Stimulated activated naive CD4-positive, alpha-beta T cell (primary cell): ENCODE data around the gene CLEC2L.
"Not testable (repeated sequence)": the region's sequence is repeated elsewhere in the genome, so short reads cannot be mapped to it uniquely, and the experiment has no call there.

Experiments used
- DNase-seq, 6 experiments: peaks; one replicate each; lab custom pipeline; 2025; lab: John Stamatoyannopoulos, UW

The CLEC2L gene

DNA sequence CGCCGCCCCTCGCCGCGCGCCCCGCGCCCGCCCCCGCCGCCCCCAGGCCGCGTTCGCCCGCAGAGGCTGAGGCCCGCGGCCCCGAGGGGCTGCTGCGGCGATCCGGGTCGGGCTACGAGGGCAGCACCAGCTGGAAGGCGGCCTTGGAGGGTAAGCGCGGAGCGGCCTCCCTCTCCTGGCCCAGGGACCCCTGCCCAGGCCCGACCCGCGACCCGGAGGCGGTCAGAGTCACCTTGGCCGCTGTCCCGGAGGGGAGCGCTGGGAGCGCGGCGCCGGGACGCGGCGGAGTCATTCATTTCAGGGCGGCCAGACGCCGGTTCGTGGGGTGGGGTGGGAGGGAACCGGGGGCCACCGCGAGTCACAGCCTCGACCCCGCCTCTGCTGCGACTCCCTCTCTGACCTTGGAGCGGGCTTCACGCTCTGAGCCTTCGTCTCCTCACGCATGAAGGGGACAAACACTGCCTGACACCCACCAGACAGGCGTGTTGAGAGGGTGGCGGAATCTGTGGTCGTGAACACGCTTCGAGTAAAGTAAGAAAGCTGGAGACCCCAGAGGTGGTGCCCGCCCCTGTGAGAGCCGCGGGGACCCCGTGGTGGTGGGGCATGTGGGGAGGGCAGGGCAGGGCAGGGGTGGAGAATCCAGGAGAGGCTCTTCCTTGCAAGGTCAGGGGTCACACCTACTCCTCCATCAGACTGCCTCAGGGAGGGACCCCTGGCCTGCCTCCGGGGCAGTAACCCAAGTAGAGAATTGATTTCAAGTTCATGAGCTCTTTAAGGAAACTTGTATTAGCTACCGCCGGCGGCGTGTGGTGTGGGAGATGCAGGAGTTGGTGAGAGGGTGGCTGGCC, 707 bp downstream of the CLEC2L start:
- no peak for DNase-seq

GRCh38 chr7:139525239-139525638, 1.8 kb downstream of the CLEC2L start:
- no peak for DNase-seq

DNA sequence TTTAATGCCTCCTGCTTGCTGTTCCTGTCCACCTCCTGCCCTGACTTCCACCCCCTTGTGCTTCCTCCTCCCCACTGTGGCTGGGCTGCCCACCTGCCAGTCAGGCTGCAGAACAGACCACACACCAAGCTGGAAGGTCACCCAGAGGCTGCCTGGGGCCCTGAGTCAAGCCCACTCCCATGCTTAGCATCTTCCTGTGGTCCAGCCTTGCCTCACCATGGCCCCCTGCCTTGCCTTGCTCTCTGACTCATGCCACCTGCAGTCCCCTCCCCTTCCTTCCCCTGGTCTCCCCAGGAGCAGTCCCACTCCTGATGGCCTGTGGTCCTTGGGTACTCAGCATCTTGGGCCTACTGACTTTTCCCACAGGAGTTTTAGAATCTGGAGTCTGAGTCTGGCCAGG, 2.3 kb downstream of the CLEC2L start:
- no peak for DNase-seq

DNA sequence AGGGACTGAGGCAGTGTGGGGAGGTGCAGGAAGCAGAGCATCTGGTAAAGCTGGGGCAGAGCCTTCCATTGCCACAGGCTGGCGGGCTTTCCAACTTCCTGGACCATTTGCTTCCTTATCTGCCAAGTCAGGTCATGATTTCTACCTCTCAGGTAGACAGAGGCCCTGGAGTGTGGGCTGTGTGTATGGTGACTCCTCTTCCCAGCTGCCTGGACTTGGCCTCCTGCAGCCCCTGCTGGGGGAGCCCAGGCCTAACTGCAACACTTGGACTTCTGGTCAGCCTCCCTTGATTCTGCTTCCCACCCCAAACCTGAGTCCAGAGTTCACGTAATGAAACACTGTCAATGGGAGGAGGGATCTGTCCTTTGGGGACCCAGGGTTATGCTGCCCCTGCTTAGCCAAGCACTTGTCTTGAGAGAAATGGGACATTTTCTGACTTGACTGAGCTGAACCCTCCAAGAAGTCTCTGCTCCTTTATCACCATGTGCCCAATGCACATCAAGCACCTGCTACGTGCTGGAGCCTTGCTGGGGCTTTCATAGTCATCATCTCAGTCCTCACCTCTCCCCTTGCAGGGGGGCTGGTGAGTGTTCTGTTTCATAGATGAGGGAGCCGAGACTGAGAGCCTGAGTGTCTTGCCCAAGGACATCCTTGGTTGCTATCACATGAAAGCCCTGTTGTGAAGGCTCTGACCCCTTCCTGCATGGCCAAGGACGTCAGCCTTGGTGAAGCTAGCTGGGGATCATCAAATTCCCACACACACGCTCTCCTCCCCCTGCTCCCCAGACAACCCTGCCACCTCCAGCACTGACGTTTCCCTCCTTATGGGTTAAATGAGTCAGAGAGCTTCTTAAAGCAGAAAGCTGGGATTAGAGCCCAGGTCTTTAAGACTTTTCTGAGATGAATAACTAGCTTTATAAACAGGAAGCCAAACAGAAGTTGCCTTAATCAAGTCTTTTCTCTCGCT, 3.4 kb downstream of the CLEC2L start:
- no peak for DNase-seq

DNA sequence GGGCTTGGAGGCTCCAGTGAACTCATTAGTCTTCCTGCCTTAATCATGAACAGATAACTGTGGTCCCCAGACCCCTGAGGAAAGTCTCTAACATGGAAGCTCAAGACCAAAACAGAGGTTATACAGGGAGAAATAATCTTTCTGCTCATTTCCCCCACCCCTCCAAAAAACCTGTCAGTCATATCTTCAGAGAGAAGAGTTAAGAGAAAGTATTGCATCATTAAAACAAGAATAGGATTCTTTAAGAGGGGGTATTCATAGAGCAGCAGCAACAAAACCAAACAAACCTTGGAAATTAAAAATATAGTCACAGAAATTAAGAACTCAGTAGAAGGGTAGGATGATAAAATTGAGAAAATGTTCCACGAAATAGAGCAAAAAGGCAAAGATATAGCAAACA, 7.6 kb downstream of the CLEC2L start:
- DNase-seq = no peak

DNA sequence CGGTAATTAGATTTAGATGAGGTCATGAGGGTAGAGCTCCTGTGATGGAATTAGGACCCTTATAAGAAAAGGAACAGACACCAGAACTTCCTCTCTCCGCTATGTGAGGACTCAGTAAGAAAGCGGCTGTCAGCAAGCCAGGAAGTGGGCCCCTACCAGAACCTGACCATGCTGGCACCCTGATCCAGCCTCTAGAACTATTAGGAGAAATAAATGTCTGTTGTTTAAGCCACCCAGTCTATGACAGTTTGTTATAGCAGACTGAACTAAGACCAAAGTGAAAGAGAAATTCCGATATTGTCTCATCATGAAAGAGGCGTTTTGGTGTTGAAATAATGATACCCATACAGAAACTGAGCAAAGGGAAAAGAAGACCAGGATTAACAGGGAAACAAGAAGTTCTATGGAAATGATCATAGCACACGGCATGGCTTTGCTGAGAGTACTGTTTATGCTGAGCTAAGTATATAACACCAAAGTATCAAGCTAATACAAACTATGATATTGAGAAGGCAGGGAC, 9.2 kb downstream of the CLEC2L start:
- no peak for DNase-seq

DNA sequence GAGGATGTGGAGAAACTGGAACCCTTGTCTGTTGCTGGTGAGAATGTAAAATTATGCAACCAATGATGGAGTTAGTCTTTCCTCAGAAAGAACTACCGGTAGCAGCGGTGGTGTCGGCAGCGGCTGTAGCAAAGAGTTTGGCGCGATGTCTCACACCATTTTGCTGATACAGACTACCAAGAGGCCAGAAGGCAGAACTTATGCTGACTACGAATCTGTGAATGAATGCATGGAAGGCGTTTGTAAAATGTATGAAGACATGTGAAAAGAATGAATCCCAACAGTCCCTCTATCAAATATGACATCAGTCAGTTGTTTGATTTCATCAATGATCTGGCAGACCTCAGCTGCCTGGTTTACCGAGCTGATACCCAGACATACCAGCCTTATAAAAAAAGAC, 10.6 kb downstream of the CLEC2L start:
- DNase-seq = no peak

GRCh38 chr7:139534966-139535651, 11.6 kb downstream of the CLEC2L start:
- no peak for DNase-seq

GRCh38 chr7:139536152-139536551, 12.7 kb downstream of the CLEC2L start:
- DNase-seq = no peak

- DNase-seq = no peak
Measured at GRCh38 chr7:139538881-139539635, 15.6 kb downstream of the CLEC2L start.

GRCh38 chr7:139540203-139540602, 16.7 kb downstream of the CLEC2L start:
- no peak for DNase-seq

- no peak for DNase-seq
Measured at GRCh38 chr7:139541600-139542307, 18.3 kb downstream of the CLEC2L start.

DNA sequence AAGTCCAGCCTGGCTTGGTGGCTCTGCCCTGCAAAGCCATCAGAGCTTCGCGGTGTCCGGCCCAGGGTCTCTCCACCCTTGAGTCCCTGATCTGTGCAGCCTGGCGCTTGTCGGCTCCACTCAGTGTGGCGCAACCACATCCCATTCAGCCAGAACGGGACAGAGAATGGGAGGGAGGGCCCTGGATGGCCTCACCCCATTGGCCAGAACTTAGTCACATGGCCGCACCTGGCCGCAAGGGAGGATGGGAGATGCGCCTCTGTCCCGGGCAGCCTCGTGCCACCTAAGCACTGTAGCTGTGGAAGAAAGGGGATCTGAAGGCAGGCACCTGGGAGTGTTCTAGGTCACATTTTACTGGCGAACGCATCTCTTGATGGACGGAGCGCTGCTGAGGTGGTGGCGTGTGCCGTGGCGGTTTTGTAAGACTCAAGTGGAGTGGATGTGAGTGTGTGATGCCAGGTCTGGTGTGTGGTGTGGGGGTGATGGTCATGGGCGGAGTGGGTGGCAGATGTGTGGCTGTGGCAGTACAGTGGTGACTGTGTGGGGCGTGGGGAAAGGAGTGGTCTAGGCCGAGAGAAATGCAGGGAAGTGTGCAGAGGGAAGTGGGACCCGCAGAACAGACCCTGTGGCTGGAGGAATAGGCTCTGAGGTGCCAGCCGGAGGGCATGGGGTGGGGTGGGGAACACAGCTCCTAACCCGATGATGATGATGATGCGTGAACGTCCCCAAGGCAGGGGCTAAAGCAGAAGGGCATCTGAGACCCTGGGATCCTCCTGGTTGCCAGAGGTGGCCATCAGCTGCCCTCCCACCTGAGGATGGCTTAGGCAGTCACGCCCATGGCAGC, 19.0 kb downstream of the CLEC2L start:
- no peak for DNase-seq

DNA sequence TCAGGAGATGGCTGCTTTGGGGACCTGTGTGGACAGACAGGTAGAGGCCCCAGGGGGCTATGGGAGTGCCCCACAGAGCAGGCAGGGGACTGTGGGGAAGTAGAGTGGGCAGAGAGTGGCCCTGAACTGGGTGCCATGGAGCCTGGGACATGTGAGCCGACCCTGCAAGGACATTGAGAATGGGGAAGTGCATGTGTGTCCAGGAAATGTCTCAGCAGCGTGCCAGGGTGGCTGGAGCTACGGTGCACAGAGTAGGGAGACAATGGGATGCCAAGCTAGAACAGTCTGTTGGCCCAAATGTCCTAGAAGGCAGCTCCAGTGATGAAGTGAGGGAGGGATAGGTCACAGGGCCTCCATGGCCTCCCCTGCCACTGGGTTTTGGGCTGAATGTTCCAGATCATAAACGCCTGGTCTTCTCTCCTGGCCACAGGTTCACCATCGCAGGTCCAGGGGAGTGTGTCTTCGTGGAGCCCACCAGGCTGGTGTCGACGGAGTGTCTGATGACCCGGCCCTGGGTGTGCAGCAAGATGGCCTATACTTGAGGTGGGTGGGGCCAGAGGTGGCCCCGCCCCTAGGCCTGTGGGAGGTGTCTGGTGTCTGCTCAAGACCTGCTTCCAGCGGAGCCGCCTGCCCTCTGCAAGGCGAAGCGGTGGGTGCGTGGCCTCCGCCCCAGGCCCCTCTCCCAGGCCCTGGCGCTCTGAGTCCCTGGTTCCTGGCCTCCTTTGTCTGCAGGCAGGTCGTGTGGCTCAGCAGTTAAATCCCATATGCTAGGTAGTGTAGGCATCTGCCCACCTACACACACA, 20.5 kb downstream of the CLEC2L start:
- DNase-seq = no peak

GRCh38 chr7:139544645-139545044, 21.2 kb downstream of the CLEC2L start:
- no peak for DNase-seq

DNA sequence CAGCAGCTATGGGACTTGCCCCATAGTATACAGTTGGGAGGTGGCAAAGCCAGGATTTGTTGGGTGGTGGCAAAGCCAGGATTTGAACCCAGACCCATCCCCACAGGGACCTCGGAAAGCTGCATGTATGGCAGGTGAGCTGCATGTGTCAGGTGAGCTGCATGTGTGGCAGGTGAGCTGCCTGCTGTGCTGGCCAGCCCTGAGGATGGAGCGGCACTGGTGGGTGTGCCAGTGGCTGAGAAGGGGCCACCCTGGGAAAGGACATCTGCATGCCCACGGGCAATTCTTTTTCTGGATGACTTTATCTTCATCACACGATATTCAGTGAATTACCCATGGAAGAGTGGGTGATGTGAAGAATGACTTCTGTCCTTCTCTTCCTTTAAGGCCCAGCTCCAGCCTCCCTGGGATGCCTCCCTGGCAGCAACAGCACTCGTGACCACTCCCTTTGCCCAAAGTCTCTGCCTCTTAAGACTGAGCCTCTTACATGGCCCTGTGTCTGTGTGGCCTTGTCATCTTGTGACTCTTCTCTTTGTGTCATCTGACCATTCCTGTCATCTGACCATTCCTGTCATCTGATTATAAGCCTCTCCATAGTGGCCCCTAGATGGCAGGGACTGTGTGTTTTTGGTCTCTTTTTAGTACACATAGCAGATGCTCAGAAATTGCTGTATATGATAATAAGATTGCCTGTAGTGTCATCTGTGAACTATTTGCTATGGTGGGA, 25.0 kb downstream of the CLEC2L start:
- no peak for DNase-seq

DNA sequence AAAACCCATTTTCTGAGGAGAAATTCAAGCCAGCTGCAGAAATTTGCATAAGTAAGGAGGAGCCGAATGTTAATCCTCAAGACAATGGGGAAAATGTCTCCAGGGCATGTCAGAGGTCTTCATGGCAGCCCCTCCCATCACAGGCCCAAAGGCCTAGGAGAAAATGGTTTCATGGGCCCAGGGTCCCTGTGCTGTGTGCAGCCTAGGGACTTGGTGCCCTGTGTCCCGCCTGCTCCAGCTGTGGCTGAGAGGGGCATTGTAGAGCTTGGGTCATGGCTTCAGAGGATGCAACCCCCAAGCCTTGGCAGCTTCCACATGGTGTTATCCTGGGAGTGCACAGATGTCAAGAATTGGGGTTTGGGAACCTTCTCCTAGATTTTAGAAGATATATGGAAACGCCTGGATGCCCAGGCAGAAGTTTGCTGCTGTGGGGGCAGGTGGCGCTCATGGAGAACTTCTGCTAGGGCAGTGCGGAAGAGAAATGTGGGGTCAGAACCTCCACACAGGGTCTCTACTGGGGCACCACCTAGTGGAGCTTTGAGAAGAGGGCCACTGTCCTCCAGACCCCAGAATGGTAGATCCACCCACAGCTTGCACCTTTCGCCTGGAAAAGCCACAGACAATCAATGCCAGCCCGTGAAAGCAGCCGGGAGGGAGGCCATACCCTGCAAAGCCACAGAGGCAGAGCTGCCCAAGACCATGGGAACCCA, 30.7 kb downstream of the CLEC2L start:
- not testable (repeated sequence) for DNase-seq
